Measurements from ENCODE around the gene CIDEB. TPM values are rescaled to one million over a fixed set of nuclear protein-coding genes. Genes with fewer than 3 reads are reported as not detected.
A peak's percentile ranks its signal among the peaks of the same experiment; 100 is the strongest.

The CIDEB gene
- total and polyA plus RNA-seq, 2 donors (not counting 1 experiment from before 2014, with no cell fraction given), result 26.2 to 32.8 TPM

GRCh38 chr14:24338843-24339242, 31.1 kb upstream of the CIDEB start:
- DNase-seq (no peak), ATAC-seq (ENCODE audit: low read depth) (no peak)
- Histone ChIP-seq H3K9ac (ENCODE audit: low read length) (peak overlapping the region; percentile 91), H3K36me3 (replicated peaks in 1 of 2; ENCODE audit: control extremely low read depth in 1 of 2, control insufficient read depth in 1 of 2, extremely low read depth in 1 of 2, insufficient read depth in 2 of 2, low read length in 1 of 2) (peaks cover 0 to 24% of the 10 kb centered on the region in 2 experiments), H3K4me1 (ENCODE audit: control insufficient read depth in 2 of 2, insufficient read depth in 2 of 2, low read length in 2 of 2) (peaks cover 32 to 40% of the 10 kb centered on the region in 2 donors), H4K20me1 (ENCODE audit: control insufficient read depth, insufficient read depth, low read length, poor library complexity, severe bottlenecking) (peaks cover 24% of the 10 kb centered on the region), H3K27ac (ENCODE audit: low read length in 2 of 2) (no peak overlapping the region), H3K27me3 (replicated peaks in 1 of 4; ENCODE audit: control extremely low read depth in 1 of 4, control insufficient read depth in 3 of 4, insufficient read depth in 4 of 4, low read length in 3 of 4) (peaks cover 0 to 25% (median 10%) of the 10 kb centered on the region in 4 experiments), H3K9me3 (ENCODE audit: control extremely low read depth in 1 of 3, control insufficient read depth in 2 of 3, insufficient read depth in 1 of 3, low read length in 2 of 3) (peaks cover 0 to 6% (median 0%) of the 10 kb centered on the region in 3 donors), H2AFZ (ENCODE audit: insufficient read depth, low read depth, low read length, poor library complexity, severe bottlenecking) (peak overlapping the region; percentile 88), H3K4me2 (replicated peaks; ENCODE audit: low read depth, low read length, poor library complexity, severe bottlenecking) (peak overlapping the region; percentile 84), H3K4me3 (ENCODE audit: control extremely low read depth in 1 of 5, extremely low read depth in 1 of 5, insufficient read depth in 1 of 5, low read depth in 2 of 5, low read length in 4 of 5) (peak overlapping the region; percentile 85 to 98 (median 89)), H3K79me2 (ENCODE audit: control insufficient read depth, insufficient read depth, low read length) (peaks cover 15% of the 10 kb centered on the region)
- peaks cover 16% of the 10 kb centered on the region for H3K27me3 Mint-ChIP-seq
- H3K27ac Mint-ChIP-seq, result no peak overlapping the region
- TF ChIP-seq CTCF (IDR thresholded peaks at IDR 0.05), result no peak
- no peak for TF ChIP-seq EZH2 (IDR thresholded peaks at IDR 0.05; ENCODE audit: borderline replicate concordance, insufficient read depth, low read depth, low read length, poor library complexity, severe bottlenecking)
- peak overlapping the region; percentile 99 for H3K4me3 Mint-ChIP-seq
- intact Hi-C loops (cut with micrococcal nuclease), result loop anchor here (10.0 kb wide), 1 partner anchor 336 kb away; no protein-coding TSS in a partner anchor
- peaks cover 36% of the 10 kb centered on the region for H3K4me1 Mint-ChIP-seq
- 87% methylated on average over 14 of the region's 14 CpGs for WGBS (ENCODE audit: insufficient coverage)
- POLR2A ChIA-PET, result interaction anchor here (1.1 to 1.8 kb wide), 3 partner anchors 27 to 97 kb away, joined by 4 to 5 read pairs (median 4); partner anchors contain the start of genes CBLN3, KHNYN and TINF2
- H3K9me3 Mint-ChIP-seq (ENCODE audit: insufficient read depth), result no peaks in the 10 kb centered on the region
- CTCF ChIA-PET, result interaction anchor here (0.6 to 16.1 kb wide), 6 partner anchors 27 to 96 kb away, joined by 3 to 650 read pairs (median 5); partner anchors contain the start of genes CBLN3, CIDEB, KHNYN and RABGGTA

GRCh38 chr14:24337824-24338175, 30.0 kb upstream of the CIDEB start:
- no peak overlapping the region for H3K27ac ChIP-seq (ENCODE audit: low read length in 2 of 2)

More at GRCh38 chr14:24337824-24338175, 30.0 kb upstream of the CIDEB start:
- H3K4me1 ChIP-seq (ENCODE audit: control insufficient read depth in 2 of 2, insufficient read depth in 2 of 2, low read length in 2 of 2), result peaks cover 42 to 50% of the 10 kb centered on the region in 2 donors
- peaks cover 0 to 24% of the 10 kb centered on the region in 2 experiments for H3K36me3 ChIP-seq (replicated peaks in 1 of 2; ENCODE audit: control extremely low read depth in 1 of 2, control insufficient read depth in 1 of 2, extremely low read depth in 1 of 2, insufficient read depth in 2 of 2, low read length in 1 of 2)
- TF ChIP-seq CTCF (IDR thresholded peaks at IDR 0.05), result no peak
- no peak for TF ChIP-seq EZH2 (IDR thresholded peaks at IDR 0.05; ENCODE audit: borderline replicate concordance, insufficient read depth, low read depth, low read length, poor library complexity, severe bottlenecking)
- no peak overlapping the region for H2AFZ ChIP-seq (ENCODE audit: insufficient read depth, low read depth, low read length, poor library complexity, severe bottlenecking)
- no peak for ATAC-seq (ENCODE audit: low read depth)
- Mint-ChIP-seq H3K27ac (peak overlapping the region; percentile 53), H3K27me3 (peaks cover 19% of the 10 kb centered on the region), H3K4me1 (peaks cover 43% of the 10 kb centered on the region), H3K4me3 (peak overlapping the region; percentile 99), H3K9me3 (ENCODE audit: insufficient read depth) (no peaks in the 10 kb centered on the region)
- no peak overlapping the region for H3K9ac ChIP-seq (ENCODE audit: low read length)
- H3K27me3 ChIP-seq (replicated peaks in 1 of 4; ENCODE audit: control extremely low read depth in 1 of 4, control insufficient read depth in 3 of 4, insufficient read depth in 4 of 4, low read length in 3 of 4), result peaks cover 0 to 34% (median 14%) of the 10 kb centered on the region in 4 experiments
- H3K4me3 ChIP-seq (ENCODE audit: control extremely low read depth in 1 of 5, extremely low read depth in 1 of 5, insufficient read depth in 1 of 5, low read depth in 2 of 5, low read length in 4 of 5), result no peak overlapping the region
- peaks cover 25% of the 10 kb centered on the region for H4K20me1 ChIP-seq (ENCODE audit: control insufficient read depth, insufficient read depth, low read length, poor library complexity, severe bottlenecking)
- H3K9me3 ChIP-seq (ENCODE audit: control extremely low read depth in 1 of 3, control insufficient read depth in 2 of 3, insufficient read depth in 1 of 3, low read length in 2 of 3), result peaks cover 0 to 6% (median 0%) of the 10 kb centered on the region in 3 donors
- ChIA-PET POLR2A (interaction anchor here (1.8 kb wide), 1 partner anchor 92 kb away, joined by 4 read pairs; the partner anchor contains the start of genes CBLN3 and KHNYN), CTCF (interaction anchor here (1.4 to 16.1 kb wide), 3 partner anchors 30 to 93 kb away, joined by 4 to 650 read pairs (median 6); partner anchors contain the start of genes CBLN3, CIDEB, KHNYN and RABGGTA)
- H3K4me2 ChIP-seq (replicated peaks; ENCODE audit: low read depth, low read length, poor library complexity, severe bottlenecking), result no peak overlapping the region
- peaks cover 15% of the 10 kb centered on the region for H3K79me2 ChIP-seq (ENCODE audit: control insufficient read depth, insufficient read depth, low read length)
- WGBS (ENCODE audit: insufficient coverage), result 99% methylated on average over 6 of the region's 8 CpGs
- intact Hi-C loops (cut with micrococcal nuclease), result loop anchor here (10.0 kb wide), 1 partner anchor 337 kb away; no protein-coding TSS in a partner anchor
- DNase-seq, result no peak

Measured in B cell (primary cell).